DLD1 (cell line): ENCODE results near the gene CPE.

ENCODE experiments used
- in situ Hi-C: cut with HindIII; loops from 2 replicates; pipeline ENCODE4 v1.10.0; 2017; ENCODE audit warnings: low sequenced_read_pairs

CPE gene

DNA sequence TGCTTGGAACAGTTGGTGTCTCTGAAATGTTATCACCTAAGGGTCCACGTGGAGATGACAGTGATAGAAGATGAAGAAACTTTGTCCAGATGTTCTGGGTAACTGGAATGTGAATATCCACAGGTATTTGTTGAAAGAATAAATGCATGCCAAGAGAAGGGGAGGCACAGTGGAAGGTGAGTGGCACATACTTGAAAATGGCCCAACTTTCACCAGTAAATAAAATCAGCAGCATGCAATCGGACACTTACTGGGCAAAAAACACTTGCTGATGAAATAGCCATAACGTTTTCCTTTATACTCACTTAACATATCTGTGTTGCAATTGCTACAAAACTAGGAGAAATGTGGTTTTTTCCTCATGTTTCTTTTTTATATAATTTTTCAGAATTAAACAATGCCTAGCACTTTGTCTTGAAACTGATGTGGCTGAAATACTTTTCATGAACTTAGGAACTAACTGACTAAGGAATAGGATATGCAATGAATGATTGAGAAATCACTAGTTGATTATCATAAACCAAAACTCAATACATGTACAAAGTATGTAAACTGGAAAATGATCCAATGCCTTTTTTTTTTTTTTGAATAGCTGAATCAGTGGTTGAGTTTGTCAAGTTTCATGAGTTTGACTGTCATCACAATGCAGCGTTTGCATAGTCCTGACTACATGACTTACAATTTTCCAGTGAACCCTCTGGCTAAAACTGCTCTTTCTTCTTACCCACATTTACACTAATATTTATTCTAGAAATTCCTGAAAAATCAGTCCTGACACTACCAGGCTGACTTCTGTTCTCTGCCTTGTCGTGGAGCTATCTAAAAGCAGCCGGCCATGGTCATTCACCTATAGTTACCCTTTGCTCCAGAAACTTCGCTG lies 127.4 kb downstream of the CPE start:
- in situ Hi-C loops, result no loop called here

DNA sequence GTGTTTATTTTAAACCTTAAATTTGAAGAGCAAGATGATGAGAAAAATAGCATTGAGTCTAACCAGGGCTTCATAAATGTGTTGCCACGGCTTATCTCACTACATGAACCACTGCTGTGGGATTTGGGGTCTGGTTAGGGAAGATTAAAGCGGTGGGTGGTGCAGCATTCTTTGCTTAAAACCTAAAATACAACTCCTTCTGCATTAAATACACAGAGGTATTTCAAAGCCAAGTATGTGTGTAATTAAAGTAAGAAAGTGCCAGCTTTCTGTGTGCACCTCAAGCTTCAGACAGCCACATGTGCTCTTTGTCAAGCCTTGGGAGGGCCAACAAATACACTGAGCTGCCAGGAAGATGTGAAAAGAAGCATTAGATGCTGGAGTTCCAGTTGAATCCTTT lies 128.0 kb downstream of the CPE start:
- in situ Hi-C loops, result no loop called here

DNA sequence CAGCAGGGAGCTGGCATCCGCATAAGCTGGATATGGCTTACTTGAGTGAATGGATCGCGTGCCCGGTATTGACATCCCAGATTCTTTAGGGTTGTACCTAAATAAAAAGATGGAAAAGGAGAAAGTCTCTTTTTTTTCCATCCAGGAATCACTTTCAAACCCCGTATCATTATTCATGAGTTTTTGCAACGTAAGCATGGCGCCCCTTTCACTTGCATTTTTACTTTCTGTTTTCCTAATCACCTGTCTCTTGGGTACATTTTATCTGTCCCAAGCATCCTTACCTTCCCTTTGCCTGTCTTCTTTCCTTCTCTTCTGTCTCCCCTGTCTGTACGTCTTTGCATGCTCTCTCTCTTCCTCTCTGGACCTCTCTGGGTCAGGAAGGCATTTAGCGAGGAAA lies 128.6 kb downstream of the CPE start:
- in situ Hi-C loops, result no loop called here

DNA sequence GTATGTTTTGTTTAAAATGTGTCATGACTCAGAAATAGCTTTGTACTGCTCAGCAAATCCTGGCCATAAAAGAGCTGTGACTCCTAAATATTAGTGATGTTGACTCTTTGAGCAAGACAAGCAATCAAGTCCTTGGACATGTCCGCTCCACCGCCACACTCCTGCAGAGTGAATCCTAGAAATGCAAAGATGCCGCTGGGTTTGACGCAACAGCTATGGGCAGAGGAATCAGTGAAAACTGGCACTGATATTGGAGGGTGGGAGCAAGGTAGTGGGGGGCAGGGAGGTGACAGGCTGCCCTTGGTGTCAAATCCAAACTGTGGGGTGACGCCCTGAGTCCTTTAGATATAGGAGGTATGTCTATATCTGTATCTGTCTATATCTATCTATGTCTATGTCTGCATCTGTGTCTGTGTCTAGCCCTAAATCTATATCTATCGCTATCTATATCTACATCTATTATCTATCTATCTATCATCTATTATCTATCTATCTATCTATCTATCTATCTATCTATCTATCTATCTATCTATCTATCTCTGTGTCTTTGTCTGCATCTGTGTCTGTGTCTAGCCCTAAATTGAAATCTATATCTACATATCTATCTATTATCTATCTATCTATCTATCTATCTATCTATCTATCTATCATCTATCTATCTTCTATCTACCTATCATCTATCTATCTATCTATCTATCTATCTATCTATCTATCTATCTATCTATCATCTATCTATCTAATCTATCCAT lies 129.7 kb downstream of the CPE start:
- in situ Hi-C loops, result no loop called here

DNA sequence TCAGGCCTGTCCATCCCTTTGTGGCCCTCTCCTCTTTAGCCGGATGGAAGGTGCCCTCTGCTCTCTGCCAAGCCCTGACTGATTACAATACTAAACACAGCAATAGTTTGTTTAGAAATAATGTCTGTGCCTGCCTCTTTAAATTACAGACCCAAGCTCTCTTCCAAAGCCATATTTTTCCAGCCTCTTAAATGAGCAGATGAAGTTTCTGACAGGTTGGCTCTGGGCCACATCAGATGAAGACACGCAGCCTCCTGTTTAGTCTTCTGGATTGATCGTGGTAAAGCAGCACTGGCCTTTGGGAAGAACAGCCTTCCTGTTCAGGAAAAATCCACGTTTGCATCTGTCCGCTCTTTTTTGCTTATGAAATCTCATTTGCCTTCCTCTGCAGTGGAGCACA lies 133.6 kb downstream of the CPE start:
- in situ Hi-C loops, result no loop called here

DNA sequence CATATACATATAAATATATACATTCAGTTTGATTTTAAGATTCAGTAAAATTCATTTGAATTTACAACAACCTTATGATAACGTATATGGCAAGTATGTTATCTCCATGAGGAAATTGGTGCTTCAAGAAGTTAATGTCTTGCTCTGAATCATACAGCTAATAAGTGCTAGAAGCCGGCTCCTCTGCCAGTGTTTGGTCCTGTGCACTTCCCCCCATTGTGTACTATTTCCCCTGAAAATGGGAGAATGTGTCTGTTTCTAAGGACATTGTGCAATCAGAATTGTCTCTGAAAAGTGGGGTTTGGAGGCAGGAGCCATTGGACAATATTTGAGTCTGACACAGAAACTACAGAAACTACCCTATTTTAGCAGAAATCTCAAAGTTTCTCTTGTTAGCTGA lies 135.9 kb downstream of the CPE start:
- in situ Hi-C loops, result no loop called here

DNA sequence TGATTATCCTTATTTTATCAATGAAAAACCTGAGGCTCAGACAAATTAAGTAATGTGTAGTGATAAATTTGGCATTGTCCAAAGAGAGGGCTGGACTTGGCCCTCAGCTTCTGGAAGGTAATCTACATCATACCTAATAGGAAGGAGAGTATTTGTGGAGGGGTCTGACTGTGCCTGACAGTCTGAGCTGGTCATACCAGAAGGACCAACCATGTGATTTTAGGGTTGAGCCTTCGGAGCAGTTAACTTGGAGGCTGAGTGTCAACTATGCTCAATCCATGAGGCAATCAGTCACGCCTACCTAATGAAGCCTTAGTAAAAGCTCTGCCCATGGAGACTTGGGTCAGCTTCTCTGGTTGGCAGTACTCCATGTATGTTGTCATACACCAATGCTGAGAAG lies 136.4 kb downstream of the CPE start:
- in situ Hi-C loops, result no loop called here

DNA sequence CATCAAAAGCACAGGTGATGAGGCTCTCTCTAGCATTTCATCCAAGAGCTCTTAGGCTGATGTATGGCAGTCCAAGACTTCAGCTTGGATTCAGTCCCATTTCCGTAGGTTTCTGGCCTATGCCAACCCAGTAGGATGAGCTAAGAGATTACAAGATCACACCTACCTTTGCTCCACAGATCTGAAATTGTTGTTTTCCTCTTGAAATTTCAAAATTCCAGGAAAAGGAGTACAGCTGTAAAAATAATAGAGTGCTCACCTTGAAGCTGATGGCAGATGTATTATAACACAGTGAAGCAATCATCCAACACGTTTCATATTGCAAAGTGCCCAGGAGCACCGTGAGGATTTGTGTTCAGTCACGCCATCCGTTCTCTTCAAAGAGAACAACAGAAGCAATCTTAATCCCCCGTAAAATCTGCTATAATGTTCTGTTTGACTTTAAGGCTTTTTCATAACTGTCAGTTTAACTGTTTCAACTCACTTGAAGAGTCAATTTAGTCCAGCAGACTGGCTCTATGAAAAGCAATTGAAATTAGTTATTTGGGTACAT lies 137.5 kb downstream of the CPE start:
- in situ Hi-C loops, result no loop called here

DNA sequence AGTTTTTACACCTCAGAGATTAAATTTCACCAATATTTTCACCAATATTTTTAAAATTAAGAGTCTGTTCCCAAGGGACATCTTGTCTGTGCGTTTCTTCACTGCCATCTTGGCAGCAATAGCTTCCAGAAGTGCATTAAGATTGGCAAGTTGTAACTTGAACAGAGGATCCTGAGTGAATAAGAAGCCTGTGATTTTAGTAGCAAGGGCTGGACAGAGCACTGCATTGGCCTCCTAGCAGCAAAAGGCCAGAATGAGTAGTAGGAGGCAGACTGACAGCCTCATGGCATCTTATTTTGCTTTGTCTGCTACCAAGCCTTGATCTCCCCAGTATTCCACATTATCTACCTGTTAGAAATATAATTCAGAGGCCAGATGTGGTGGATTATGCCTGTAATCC lies 138.4 kb downstream of the CPE start:
- in situ Hi-C loops, result no loop called here

DNA sequence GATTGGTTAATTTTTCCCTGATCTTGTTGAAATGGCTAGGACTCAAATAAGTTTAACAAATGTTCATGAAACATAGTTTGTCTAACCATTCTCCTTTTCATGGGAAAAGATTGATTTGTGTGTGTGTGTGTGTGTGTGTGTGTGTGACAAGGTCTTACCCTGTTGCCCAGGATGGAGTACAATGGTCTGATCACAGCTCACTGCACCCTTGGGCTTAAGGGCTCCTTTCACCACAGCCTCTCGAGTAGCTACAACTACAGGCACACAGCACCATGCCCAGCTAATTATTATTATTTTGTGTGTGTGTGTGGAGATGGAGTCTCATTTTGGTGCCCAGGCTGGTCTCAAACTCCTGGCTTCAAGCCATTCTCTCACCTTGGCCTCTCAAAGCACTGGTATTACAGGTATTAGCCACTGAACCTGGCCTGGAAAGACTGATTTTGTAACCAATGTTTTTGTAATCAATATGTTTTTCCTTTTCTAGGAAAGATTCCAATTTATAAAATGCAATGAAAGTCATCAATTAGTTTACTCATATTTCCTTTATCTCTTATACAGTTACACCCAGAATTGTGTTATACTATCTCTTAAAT lies 139.3 kb downstream of the CPE start:
- in situ Hi-C loops, result no loop called here

DNA sequence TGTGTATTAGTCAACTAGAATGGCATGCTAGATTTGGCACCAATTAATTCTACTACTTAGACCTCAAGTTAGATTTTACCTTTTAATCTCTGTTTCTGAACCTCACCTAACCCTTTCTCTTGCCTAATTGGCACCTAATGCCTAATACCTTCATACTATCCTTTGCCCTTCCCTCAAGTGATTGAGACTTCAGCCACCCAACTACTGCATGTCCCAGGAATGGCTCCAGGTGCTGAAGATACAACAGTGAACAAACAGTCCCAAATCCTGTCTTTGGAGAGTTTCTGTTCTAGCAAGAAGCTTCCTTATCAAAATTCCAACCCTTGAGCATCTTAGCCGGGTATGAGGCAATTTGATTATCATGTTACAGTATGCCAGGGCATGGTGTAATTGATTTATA lies 139.9 kb downstream of the CPE start:
- in situ Hi-C loops, result no loop called here

DNA sequence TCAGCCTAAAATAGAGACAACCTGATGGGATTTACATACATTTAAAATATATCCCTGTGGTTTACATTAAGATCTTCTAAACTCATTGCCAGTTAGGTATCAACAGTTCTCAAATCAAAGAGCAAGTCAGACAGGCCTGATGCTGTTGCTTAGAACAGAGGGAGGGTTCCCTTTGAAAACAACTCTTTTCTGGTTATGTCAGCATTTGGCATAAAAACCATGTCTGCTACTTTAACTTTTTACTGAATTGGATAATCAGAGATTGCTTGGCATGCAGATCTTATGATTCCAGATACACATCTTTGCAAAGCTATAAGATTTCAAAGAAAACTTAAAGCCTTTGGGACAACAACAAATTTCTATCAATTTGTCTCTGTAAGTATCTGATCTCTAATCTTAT lies 140.8 kb downstream of the CPE start:
- in situ Hi-C loops, result no loop called here

DNA sequence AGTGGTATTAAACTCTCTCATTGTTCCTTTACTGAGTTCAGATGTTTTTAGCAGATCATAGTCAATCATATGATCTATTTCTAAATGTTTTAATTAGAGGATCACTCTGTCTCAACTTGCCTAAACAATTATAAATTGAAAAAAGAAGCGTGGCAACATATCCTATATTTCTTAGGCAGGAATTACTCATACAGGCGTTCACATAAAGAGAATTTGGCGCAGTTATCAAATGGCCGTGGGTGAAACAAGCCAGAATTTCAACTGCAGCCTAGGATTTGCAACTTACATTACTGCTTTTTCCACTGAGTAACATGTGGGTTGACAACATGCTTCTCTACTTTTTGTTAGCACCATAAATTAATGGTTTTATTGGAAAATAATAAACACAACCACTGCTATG lies 141.3 kb downstream of the CPE start:
- in situ Hi-C loops, result no loop called here

DNA sequence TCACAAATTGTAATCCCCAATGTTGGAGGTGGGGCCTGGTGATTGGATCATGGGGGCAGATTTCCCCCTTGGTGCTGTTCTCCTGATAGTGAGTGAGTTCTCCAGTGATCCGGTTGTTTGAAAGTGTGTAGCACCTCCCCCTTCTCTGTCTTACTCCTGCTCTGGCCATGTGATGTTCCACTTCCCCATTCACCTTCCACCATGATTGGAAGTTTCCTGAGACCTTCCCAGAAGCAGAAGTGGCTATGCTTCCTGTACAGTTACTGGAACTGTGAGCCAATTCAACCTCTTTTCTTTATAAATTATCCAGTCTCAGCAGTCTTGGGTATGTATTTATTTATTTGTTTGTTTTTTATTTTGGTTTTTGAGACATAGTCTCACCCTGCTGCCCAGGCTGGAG lies 143.2 kb downstream of the CPE start:
- in situ Hi-C loops, result no loop called here

DNA sequence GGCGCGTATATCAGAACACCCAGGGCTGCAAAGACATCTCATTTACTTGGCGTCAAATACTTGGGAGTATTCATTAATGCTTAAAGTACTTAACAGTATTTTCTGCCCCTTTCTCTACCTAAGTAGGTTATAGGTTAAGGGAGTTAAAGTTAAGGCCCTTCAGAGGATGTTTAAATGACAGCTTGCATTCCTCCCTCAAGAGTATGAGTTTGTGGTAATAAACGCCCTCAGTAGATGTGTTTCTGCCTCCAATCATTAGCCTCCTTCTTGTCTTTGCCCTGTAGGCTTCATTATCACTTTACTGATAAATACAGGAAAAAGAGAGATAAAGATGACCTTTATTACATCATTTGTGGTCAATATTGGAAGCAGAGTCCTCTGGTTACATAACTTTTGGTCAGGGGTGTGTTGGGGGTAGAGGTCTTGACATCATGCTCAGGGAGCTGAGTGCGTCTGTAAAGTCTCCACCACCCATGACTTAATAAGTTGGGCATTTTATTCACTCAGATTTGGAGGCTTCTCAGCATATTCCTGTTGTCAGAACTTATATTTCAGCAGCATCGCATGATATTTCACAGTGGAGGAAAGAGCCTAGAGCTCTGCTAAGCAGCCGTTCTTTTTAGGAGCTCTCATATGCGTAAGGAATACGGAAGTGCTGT lies 145.9 kb downstream of the CPE start:
- in situ Hi-C loops, result no loop called here

DNA sequence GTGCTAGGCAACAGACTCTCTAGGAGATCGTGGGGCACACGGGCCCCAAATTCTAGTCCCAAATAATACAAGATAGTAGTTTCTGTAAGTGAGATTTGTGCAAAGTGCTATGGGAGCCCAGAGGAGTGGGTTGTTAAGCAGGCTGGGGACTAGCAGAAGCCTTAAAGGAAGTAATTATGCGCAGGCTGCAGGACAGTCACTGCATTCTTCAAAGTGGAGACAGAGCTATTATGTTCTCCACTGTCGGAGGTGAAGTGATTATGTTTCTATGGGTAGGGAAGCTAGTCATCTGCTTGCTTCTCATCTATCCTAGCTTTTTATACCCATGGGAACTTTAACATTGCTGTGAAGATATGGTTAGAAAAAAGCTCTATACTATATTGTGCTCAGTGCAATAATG lies 154.2 kb downstream of the CPE start:
- in situ Hi-C loops, result no loop called here

DNA sequence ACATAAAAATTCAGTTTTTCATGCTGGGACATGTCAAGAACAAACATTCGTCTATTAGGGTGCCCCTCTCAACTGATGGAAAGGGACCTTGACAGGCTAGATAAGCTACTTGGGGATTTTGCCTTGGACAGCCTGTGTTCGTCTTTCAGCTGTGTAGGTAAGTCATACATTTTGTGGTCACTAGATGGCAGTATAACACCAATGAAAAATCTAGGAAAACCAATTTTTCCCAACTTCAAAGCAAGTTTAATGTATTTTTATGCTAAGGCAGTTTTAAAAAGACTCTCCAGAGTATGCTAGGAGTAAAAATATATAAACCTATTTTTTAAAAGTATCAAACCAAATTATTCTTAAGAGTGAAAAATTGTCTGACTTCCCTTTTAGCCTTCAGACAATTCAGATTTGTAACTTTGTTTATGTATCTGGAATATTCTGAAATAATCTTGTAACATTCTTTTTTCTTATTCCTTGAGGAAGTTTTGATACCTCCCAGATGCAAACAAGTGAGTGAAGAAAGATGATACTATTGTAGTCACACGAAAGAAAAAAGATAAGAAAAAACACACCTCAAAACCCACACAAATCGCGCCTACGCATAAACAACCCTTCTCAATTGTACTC lies 158.3 kb downstream of the CPE start:
- in situ Hi-C loops, result no loop called here

DNA sequence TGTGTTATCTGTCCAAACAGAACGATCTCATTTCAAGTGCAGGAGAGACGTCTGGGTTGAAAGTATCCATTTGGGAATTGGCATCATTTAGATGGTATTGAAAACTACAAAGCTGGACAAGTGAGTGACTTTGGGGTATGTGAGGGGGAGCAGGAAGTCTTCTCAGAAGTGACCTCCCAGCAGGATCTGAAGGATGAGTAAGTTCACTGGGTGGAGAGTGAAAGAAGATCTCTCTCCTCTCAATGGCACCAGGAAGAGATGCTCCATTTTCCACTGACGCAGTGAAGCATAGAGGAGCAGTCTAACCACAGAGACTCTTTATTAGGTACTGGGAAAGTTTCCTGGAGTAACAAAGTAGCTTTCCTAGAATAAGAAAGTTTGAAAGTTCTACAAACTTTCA lies 161.0 kb downstream of the CPE start:
- in situ Hi-C loops, result no loop called here

DNA sequence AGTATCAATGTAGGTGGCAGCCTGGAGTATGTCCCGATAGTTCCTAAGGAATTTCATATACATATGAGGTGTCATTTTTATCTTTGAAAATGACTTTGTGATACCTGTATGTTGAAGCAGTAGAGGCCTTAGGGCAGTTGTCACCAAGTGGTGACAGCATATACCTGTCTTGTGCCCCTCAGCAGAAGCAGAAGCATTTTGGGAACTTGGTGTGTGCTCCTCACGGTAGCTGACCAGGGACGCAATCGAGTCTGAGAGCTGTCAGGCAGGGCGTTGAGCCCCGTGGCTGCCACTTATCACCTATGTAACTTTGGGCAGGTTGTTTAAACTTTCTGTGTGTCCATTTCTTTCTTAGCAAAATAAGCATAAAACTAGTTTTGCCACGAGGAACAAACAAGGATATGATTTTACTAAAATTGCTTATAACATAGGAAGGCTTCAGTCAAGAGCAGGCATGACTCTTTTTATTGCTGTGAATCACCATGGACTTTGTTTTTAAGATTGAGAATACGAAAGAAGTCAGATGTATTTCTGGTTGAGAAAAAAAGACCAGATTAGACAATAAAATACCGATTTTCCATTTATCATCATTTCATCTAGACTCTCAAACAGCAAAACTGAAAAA lies 161.5 kb downstream of the CPE start:
- in situ Hi-C loops, result no loop called here

DNA sequence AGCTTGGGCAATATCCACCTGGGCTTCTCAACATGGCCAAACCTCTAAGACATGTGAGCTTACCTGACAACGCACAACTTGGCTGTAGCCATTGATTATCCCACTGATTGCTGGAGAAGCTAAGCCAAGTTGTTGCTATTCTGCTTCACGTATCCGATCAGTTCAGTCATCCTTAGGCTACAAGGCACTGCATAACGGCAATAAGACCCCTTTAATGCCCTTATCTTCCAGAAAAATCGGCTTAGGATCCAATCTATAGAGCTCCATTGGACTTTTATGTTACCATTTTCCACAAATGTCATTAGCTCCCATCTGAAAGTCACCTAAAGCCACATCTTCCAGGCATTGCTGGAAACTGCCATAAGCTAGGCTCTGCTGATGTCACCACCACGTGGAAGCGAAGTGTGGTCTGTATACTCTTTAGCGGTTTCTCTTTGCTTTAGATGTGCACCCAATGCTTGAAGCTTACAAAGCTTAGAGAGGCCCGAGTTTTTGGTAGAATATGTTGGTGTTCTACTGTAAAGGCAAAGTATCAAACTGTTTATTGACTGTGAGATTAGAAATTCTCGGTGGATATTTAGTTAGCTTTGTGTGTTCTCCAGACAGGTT lies 163.1 kb downstream of the CPE start:
- in situ Hi-C loops, result no loop called here
